ENCODE data around the gene SFMBT2.

- no peak for TF ChIP-seq CTCF (IDR thresholded peaks at IDR 0.05)
- no peak for TF ChIP-seq POLR2A (IDR thresholded peaks at IDR 0.05)
Measured at GRCh38 chr10:7364474-7364873, 46.4 kb downstream of the SFMBT2 start.
